ENCODE data around the gene SLC4A1.

SLC4A1 gene

GRCh38 chr17:44210342-44211192 lies 57.4 kb downstream of the SLC4A1 start:
- in situ Hi-C loops (cut with MboI; ENCODE audit: low sequenced_read_pairs): loop anchor here (25.0 kb wide), 1 partner anchor 302 kb away; the partner anchor contains the start of gene GPATCH8

DNA sequence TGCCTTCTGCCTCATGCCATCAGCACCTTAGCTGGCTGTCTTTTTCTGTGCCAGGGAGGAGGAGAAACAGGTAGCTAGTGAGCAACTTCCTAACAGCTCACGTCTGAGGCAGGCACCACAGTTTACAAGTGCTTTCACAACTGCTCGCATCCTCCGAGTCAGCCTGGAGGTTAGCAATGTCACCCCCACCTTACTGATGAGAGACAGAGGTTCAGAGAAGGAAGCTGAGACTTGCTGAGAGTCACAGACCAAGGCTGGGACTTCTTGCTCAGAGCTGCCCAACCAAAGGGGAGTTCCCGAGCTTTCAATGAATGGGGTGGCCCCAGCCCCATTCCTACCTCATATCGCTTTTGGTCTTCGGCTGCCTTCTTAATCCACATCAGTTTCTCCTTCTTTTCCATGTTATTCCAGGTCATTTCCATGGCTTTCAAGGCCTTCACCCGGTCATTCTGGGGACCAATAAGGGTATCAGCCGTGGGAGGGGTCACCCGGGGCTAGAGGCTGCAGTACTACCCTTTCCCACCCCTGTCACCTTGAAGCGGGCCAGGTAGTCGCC lies 58.1 kb downstream of the SLC4A1 start:
- in situ Hi-C loops (cut with MboI; ENCODE audit: low sequenced_read_pairs): loop anchor here (25.0 kb wide), 1 partner anchor 302 kb away; the partner anchor contains the start of gene GPATCH8

DNA sequence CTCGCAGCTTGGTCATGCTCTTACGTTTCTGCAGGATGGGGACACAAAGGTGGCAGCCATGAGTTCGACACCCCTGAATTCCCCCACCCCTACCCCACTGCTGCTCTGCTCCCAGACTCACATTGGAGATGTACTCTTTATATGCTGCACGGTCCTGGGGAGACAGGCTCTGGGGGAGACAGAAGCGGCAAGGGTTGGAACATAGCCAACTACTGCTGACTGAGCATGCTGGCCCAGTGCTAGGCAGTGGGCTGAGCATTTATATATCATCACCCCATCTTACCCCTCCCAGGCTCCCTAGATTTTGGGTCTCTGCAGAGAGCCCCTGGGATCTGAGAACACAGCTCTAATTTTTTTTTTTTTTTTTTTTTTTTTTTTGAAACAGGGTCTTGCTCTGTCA lies 60.2 kb downstream of the SLC4A1 start:
- in situ Hi-C loops (cut with MboI; ENCODE audit: low sequenced_read_pairs): loop anchor here (25.0 kb wide), 1 partner anchor 305 kb away; the partner anchor contains the start of gene GPATCH8

GRCh38 chr17:44207319-44207718 lies 60.6 kb downstream of the SLC4A1 start:
- in situ Hi-C loops (cut with MboI; ENCODE audit: low sequenced_read_pairs): loop anchor here (25.0 kb wide), 1 partner anchor 305 kb away; the partner anchor contains the start of gene GPATCH8

GRCh38 chr17:44206825-44207155 lies 61.1 kb downstream of the SLC4A1 start:
- in situ Hi-C loops (cut with MboI; ENCODE audit: low sequenced_read_pairs): loop anchor here (25.0 kb wide), 1 partner anchor 306 kb away; the partner anchor contains the start of gene GPATCH8

DNA sequence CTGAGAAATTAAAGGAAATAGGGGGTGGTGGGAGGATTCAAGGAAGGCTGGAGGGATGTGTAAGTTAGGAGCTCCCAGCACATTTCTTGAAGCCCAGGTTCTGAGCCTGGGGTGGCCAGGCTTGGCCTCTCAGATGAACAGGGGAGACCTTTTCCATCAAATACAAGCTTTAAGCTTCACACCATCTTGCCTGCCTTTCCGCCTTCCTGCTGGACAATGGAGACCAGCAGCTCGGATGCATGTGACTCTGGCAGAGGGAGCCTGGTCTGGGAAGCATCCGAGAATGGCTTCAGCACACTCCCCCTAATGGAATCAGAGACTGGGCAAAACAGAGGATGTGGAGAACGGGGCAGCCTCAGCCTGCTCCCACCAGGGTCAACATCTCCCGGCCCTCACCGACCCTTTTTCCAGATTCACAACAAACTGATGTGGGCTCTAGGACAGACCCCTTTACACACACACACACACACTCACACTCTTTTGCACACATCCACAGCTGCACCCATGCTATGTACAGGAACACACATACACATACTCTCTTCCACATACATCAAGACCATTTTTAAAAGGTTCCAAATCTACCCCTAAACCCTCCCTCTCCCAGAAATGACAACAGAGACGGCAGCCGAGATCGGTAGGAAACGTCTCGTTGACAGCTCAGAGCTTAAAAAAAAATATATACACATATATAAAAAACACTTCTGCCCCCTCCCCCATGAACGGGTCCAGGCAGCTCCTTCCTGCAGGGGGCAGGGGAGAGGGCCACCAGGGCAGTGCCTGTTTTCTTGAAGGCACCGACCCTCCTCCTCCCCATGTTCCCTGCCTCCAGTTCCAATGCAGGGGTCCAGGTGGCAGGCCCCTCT lies 61.7 kb downstream of the SLC4A1 start:
- in situ Hi-C loops (cut with MboI; ENCODE audit: low sequenced_read_pairs): loop anchor here (25.0 kb wide), 1 partner anchor 306 kb away; the partner anchor contains the start of gene GPATCH8

GRCh38 chr17:44204441-44204882 lies 63.5 kb downstream of the SLC4A1 start:
- in situ Hi-C loops (cut with MboI; ENCODE audit: low sequenced_read_pairs): loop anchor here (25.0 kb wide), 1 partner anchor 308 kb away; the partner anchor contains the start of gene GPATCH8

GRCh38 chr17:44203731-44204440 lies 64.0 kb downstream of the SLC4A1 start:
- in situ Hi-C loops (cut with MboI; ENCODE audit: low sequenced_read_pairs): loop anchor here (25.0 kb wide), 1 partner anchor 308 kb away; the partner anchor contains the start of gene GPATCH8

DNA sequence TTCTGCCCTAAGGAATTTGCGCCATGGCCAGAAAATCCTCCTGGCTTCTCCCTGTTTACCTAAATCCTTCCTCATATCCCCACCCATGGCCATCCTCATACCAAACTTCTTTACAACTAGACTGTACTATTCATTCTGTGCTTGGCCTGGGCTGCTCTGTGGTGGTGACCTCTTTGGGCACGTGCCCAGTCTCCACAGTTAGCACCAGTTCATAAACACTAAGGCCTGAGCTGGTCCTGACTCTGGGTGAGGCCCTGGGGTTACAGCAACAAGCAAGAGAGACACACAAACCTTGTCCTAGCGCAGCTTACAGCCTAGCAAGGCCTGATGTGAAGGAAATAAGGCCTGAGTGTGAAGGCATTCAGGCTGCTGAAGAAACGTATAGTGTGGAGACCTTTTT lies 65.2 kb downstream of the SLC4A1 start:
- in situ Hi-C loops (cut with MboI; ENCODE audit: low sequenced_read_pairs): loop anchor here (25.0 kb wide), 1 partner anchor 310 kb away; the partner anchor contains the start of gene GPATCH8

DNA sequence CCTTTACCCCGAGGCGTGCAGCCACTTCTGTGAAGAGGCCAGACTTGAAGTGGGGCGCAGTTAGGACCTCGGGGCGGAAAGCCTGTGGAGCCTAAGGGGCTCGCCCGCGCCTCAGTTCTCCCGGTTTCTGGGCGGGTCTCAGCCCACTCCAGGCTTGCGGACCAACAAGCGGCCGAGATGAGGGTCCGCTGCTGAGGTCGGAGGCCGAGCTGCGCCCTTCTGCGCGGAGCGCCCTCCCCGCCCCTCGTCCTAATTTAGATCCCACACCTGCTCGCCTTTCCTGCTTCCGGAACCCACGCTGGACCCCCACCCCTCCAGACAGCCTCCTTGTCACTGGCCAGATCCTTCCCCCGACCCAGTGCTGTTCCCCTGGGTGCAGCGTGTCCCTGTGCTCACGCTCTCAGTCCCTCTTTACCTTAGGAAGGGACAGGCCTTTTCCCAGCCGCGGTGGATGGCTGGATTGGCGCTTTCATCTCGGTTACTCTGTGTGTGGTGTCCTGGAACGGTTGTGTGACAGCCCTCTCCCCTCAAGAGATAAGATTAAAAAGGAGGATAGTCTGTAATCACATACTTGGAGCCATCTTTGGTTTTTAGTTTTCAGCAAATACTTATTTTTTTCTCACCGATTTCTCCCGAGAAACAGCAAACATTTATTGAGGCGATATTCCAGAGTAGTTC lies 67.3 kb downstream of the SLC4A1 start:
- in situ Hi-C loops (cut with MboI; ENCODE audit: low sequenced_read_pairs): loop anchor here (25.0 kb wide), 1 partner anchor 312 kb away; the partner anchor contains the start of gene GPATCH8

GRCh38 chr17:44199553-44200477 lies 68.1 kb downstream of the SLC4A1 start, which contains the start of gene ATXN7L3:
TSS of gene ATXN7L3 (minus strand) at chr17:44199884. CDS start at chr17:44198070, 1,814 bp downstream.
- in situ Hi-C loops (cut with MboI; ENCODE audit: low sequenced_read_pairs): loop anchor here (25.0 kb wide), 1 partner anchor 312 kb away; the partner anchor contains the start of gene GPATCH8

- in situ Hi-C loops (cut with MboI; ENCODE audit: low sequenced_read_pairs): no loop called here
Measured at GRCh38 chr17:44198721-44199552, 69.0 kb downstream of the SLC4A1 start.
